HEK293T (cell line): ENCODE measurements around the gene MIX23.

Source experiments
- CTCF ChIA-PET: fragments of 350-600 bp; formaldehyde crosslinking; extraction: SDS; loops from one replicate; lab custom pipeline; 2021; ENCODE audit warnings: antibody characterized with exemption, inconsistent platforms; lab: Yijun Ruan, JAX
- POLR2A ChIA-PET: fragments of 350-600 bp; formaldehyde crosslinking; extraction: SDS; loops from one replicate; lab custom pipeline; 2020; ENCODE audit warnings: antibody characterized with exemption, inconsistent platforms; lab: Yijun Ruan, JAX
- DNase-seq: peaks from one replicate; pipeline ENCODE4 v3.0.0; 2012; ENCODE audit warnings: mixed read lengths; ENCODE audit errors: extremely low spot score
- ARNT ChIP-seq: fragments of 450-650 bp; IDR thresholded peaks from 2 replicates; pipeline ENCODE4 v1.6.1; 2017; ENCODE audit warnings: mild to moderate bottlenecking
- BHLHE40 ChIP-seq: fragments of 450-650 bp; IDR thresholded peaks from 2 replicates; pipeline ENCODE4 v1.6.1; 2016; ENCODE audit warnings: mild to moderate bottlenecking, moderate library complexity, borderline replicate concordance
- CTBP1 ChIP-seq: fragments of 450-650 bp; IDR thresholded peaks from 2 replicates; pipeline ENCODE4 v1.6.1; 2016; ENCODE audit warnings: borderline replicate concordance
- ELF4 ChIP-seq: fragments of 450-650 bp; IDR thresholded peaks from 2 replicates; pipeline ENCODE4 v1.6.1; 2017; ENCODE audit warnings: antibody characterized with exemption
- FOXA1 ChIP-seq: fragments of 450-650 bp; IDR thresholded peaks from 2 replicates; pipeline ENCODE4 v1.6.1; 2016; ENCODE audit warnings: mild to moderate bottlenecking
- FOXK2 ChIP-seq: fragments of 450-650 bp; IDR thresholded peaks from 2 replicates; pipeline ENCODE4 v1.6.1; 2016; ENCODE audit warnings: mild to moderate bottlenecking
- FOXM1 ChIP-seq: fragments of 450-650 bp; IDR thresholded peaks from 2 replicates; pipeline ENCODE4 v1.6.1; 2017; ENCODE audit warnings: mild to moderate bottlenecking, borderline replicate concordance
- HDGF ChIP-seq: fragments of 450-650 bp; IDR thresholded peaks from 2 replicates; pipeline ENCODE4 v1.6.1; 2017; ENCODE audit warnings: antibody characterized with exemption, borderline replicate concordance
- L3MBTL2 ChIP-seq: fragments of 450-650 bp; conservative IDR thresholded peaks from 2 replicates; pipeline ENCODE4 v1.6.1; 2016; ENCODE audit warnings: mild to moderate bottlenecking
- LEF1 ChIP-seq: fragments of 450-650 bp; IDR thresholded peaks from 2 replicates; pipeline ENCODE4 v1.6.1; 2017; ENCODE audit warnings: mild to moderate bottlenecking, borderline replicate concordance
- NFRKB ChIP-seq: fragments of 450-650 bp; IDR thresholded peaks from 2 replicates; pipeline ENCODE4 v1.6.1; 2016; ENCODE audit warnings: mild to moderate bottlenecking, moderate library complexity
- PKNOX1 ChIP-seq: fragments of 450-650 bp; IDR thresholded peaks from 2 replicates; pipeline ENCODE4 v1.6.1; 2016
- SP1 ChIP-seq: fragments of 450-650 bp; IDR thresholded peaks from 2 replicates; pipeline ENCODE4 v1.6.1; 2017
- SUZ12 ChIP-seq: fragments of 450-650 bp; IDR thresholded peaks from 2 replicates; pipeline ENCODE4 v1.6.1; 2016; ENCODE audit warnings: mild to moderate bottlenecking
- TARDBP ChIP-seq: fragments of 450-650 bp; IDR thresholded peaks from 2 replicates; pipeline ENCODE4 v1.6.1; 2016
- ZNF384 ChIP-seq: fragments of 450-650 bp; IDR thresholded peaks from 2 replicates; pipeline ENCODE4 v1.6.1; 2016

The MIX23 gene

GRCh38 chr3:122353893-122354401 lies 29.1 kb downstream of the MIX23 start:
- POLR2A ChIA-PET, result interaction anchor here (1.1 kb wide), 1 partner anchor 30 kb away, joined by 5 read pairs; the partner anchor contains the start of genes FAM162A and MIX23
- DNase-seq, result no peak
- TF ChIP-seq L3MBTL2 (no peak), TARDBP (no peak), FOXA1 (no peak), LEF1 (no peak), ZNF384 (no peak), NFRKB (no peak), PKNOX1 (no peak), SUZ12 (no peak), FOXK2 (no peak), CTBP1 (no peak), ELF4 (no peak), BHLHE40 (no peak), SP1 (no peak), FOXM1 (no peak), HDGF (no peak), ARNT (no peak)
- CTCF ChIA-PET, result no interaction called here

- TF ChIP-seq FOXA1 (no peak), CTBP1 (no peak), ARNT (no peak), TARDBP (no peak), LEF1 (no peak), FOXK2 (no peak), L3MBTL2 (no peak)
- DNase-seq, result no peak
- CTCF ChIA-PET, result no interaction called here
- POLR2A ChIA-PET, result no interaction called here
Observed at GRCh38 chr3:122353215-122353614, 29.8 kb downstream of the MIX23 start.

- ChIA-PET POLR2A (interaction anchor here (1.2 kb wide), 1 partner anchor 33 kb away, joined by 3 read pairs; the partner anchor contains the start of gene FAM162A), CTCF (no interaction called here)
- DNase-seq, result no peak
- TF ChIP-seq PKNOX1, result no peak
- no peak for TF ChIP-seq FOXA1
- no peak for TF ChIP-seq ARNT
- no peak for TF ChIP-seq L3MBTL2
- TF ChIP-seq BHLHE40, result no peak
- no peak for TF ChIP-seq CTBP1
- no peak for TF ChIP-seq ZNF384
- no peak for TF ChIP-seq HDGF
- no peak for TF ChIP-seq LEF1
- no peak for TF ChIP-seq SUZ12
- TF ChIP-seq SP1, result no peak
- no peak for TF ChIP-seq FOXM1
- no peak for TF ChIP-seq FOXK2
- TF ChIP-seq NFRKB, result no peak
- TF ChIP-seq ELF4, result no peak
- no peak for TF ChIP-seq TARDBP
Observed at GRCh38 chr3:122351612-122352011, 31.4 kb downstream of the MIX23 start.

GRCh38 chr3:122350814-122351418 lies 32.1 kb downstream of the MIX23 start:
- no peak for TF ChIP-seq L3MBTL2
- TF ChIP-seq CTBP1, result no peak
- TF ChIP-seq ELF4, result no peak
- no peak for TF ChIP-seq SUZ12
- no peak for TF ChIP-seq TARDBP
- no peak for TF ChIP-seq HDGF
- TF ChIP-seq BHLHE40, result no peak
- TF ChIP-seq FOXA1, result no peak
- no peak for TF ChIP-seq FOXK2
- no peak for TF ChIP-seq NFRKB
- TF ChIP-seq ARNT, result no peak
- POLR2A ChIA-PET, result no interaction called here
- CTCF ChIA-PET, result no interaction called here

GRCh38 chr3:122349171-122349570 lies 33.9 kb downstream of the MIX23 start:
- no peak for DNase-seq
- CTCF ChIA-PET, result interaction anchor here (0.6 to 0.9 kb wide), 2 partner anchors 247 to 1704 kb away, joined by 3 read pairs; no protein-coding TSS in a partner anchor
- no peak for TF ChIP-seq ELF4
- TF ChIP-seq TARDBP, result no peak
- no peak for TF ChIP-seq CTBP1
- TF ChIP-seq ARNT, result no peak
- TF ChIP-seq SUZ12, result no peak
- TF ChIP-seq ZNF384, result no peak
- TF ChIP-seq FOXA1, result no peak
- TF ChIP-seq PKNOX1, result no peak
- TF ChIP-seq L3MBTL2, result no peak
- TF ChIP-seq NFRKB, result no peak
- no peak for TF ChIP-seq HDGF
- TF ChIP-seq SP1, result no peak
- no peak for TF ChIP-seq BHLHE40
- no peak for TF ChIP-seq FOXM1
- TF ChIP-seq FOXK2, result no peak
- TF ChIP-seq LEF1, result no peak
- POLR2A ChIA-PET, result no interaction called here

More at GRCh38 chr3:122350814-122351418, 32.1 kb downstream of the MIX23 start:
- no peak for DNase-seq
